HG02588 (cell line): ENCODE results near the gene FLAD1.

Experiments
- ATAC-seq: cut with Tn5 transposase; IDR thresholded peaks from one replicate; pipeline ENCODE4 v1.9.1; 2021; ENCODE audit warnings: mild to moderate bottlenecking, moderate library complexity; ENCODE audit not compliant: unreplicated experiment

FLAD1 gene

DNA sequence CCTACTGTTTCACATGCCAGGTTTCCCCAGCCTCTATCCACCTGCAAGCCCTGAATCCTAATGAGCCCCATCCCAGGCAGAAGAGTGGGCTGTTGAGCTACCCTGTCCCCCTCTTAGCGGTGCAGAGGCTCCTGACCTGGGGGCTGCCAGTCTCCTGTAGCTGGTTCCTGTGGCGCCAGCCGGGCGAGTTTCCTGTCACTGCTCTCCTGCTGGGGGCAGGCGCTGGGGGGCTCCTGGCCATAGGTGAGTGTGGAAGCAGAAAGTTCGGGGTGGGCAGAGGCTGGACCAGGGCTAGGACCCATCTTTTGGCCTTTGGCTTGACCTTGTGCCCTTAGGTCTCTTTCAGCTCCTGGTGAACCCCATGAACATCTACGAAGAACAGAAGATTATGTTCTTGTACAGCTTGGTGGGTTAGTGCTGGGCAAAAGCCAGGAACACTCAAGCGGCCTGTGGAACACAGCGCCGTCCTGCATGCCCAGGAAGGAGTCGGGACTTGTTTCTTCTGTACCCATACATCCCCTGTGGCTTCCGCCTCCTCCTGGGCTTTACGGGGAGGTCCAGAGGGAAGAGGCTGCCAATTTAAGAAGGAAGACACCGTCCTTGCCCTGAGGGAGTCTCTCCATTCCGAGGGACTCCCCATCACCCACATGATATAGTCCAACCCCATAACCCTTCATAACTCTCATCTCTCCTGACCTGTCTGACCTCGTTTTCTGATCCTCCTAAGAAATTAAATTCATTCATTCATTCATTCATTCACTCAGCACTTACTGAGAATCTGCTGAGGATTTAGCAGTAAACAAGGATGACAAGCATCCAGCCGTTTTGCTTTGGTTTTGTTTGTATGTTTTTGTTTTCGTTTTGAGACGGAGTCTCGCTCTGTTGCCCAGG, 51.4 kb downstream of the FLAD1 start:
- no peak for ATAC-seq

GRCh38 chr1:155035936-155036335, 52.8 kb downstream of the FLAD1 start:
- no peak for ATAC-seq

- ATAC-seq = no peak
Observed at GRCh38 chr1:155037043-155037442, 53.9 kb downstream of the FLAD1 start.

DNA sequence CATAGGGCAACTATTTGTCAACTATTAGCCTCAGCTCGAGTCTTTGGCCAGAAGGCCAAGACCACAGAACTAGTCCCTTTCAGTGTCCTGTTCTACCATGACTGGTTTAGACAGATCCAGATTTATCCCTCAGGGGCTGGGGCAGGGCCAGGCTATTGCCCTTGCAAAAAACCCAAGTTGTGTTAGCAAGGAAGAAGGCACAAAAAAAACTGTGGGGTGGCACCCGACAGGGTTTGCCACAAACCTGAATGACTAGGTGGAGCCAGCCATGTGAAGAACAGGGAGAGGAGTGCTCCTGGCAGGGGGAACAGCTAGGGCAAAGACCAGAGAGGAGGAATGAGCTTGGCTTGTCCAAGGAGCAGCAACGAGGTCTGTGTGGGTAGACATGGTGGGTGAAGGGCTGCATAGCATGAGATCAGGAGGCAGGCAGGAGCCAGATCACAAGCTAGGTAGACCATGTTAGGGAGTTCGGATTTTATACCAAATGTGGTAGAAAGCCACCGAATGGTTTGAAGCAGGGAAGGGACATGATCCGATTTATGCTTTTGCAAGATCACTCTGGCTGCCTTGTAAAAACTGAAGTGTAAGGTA, 54.8 kb downstream of the FLAD1 start:
- ATAC-seq = no peak

- no peak for ATAC-seq
Observed at GRCh38 chr1:155038602-155039307, 55.6 kb downstream of the FLAD1 start.

- ATAC-seq = no peak
Observed at GRCh38 chr1:155039308-155039669, 56.1 kb downstream of the FLAD1 start.

DNA sequence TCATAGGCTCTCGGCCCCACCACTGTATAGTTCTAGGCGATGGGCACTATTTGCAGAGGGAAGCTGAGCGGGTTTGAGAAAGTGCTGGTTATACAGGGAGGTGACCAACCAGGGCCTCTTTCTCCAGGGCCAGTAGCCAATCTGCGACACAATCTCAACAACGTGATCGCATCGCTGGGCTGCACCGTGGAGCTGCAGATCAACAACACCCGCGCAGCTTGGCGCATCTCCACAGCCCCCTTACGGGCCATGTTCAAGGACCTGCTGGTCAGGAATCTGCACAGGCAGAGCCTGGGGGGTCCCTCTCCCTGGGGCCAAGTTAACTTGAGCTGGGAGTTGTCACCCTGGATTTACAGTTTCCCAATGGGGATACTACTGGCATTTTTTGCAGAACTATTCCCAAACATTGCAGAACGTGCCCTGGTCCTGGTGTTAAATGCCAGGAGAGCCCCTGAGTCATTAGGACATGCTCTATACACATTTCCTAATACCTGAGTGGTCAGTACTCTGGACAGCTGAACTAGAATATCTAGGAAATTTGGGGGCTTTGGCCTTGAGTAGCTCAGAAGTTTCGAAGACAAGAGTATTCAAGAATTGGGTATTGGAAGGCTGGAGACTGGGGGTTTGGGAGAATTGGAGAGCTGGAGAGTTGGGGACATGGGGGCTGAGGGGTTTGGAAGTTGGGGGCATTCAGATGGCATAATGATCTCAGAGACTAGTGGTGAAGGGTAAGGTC, 57.4 kb downstream of the FLAD1 start:
- no peak for ATAC-seq
